Activated T-cell treated with anti-CD3 and anti-CD28 coated beads, Interleukin-2, amount 50 U/mL, for 4 hours (primary cell): ENCODE data around the gene TES. TPM values are rescaled to one million over a fixed set of nuclear protein-coding genes. Genes with fewer than 3 reads are reported as not detected.
"Not testable (repeated sequence)": the region's sequence is repeated elsewhere in the genome, so short reads cannot be mapped to it uniquely, and the experiment has no call there.

ENCODE experiments used
- ATAC-seq, 2 donors: fragments of 200-7000 bp; cut with Tn5 transposase; one replicate each; pipeline ENCODE4 v1.10.0; 2021
- DNase-seq: peaks from one replicate; pipeline ENCODE4 v3.0.0-alpha.2; 2020
- H3K27me3 Mint-ChIP-seq: one replicate; pipeline ENCODE4 v1.8.0; 2021; ENCODE audit warnings: low read depth, mixed read lengths
- H3K36me3 Mint-ChIP-seq: one replicate; pipeline ENCODE4 v1.8.0; 2022; ENCODE audit warnings: mixed read lengths; ENCODE audit not compliant: insufficient read depth
- H3K4me1 Mint-ChIP-seq: one replicate; pipeline ENCODE4 v1.8.0; 2021; ENCODE audit warnings: low read depth, mixed read lengths
- H3K4me3 Mint-ChIP-seq: one replicate; pipeline ENCODE4 v1.8.0; 2021; ENCODE audit warnings: mild to moderate bottlenecking, moderate library complexity, mixed read lengths
- H3K9me3 Mint-ChIP-seq: one replicate; pipeline ENCODE4 v1.8.0; 2021; ENCODE audit warnings: mixed read lengths
- total RNA-seq, 3 donors: library from RNA; stranded (reverse); gene quantifications; one replicate each; pipeline ENCODE4 v1.2.1, GENCODE V29; 2021

Gene TES
- total RNA-seq, 3 donors from 2014 or later, result 38.0 to 57.1 (median 53.4) TPM

DNA sequence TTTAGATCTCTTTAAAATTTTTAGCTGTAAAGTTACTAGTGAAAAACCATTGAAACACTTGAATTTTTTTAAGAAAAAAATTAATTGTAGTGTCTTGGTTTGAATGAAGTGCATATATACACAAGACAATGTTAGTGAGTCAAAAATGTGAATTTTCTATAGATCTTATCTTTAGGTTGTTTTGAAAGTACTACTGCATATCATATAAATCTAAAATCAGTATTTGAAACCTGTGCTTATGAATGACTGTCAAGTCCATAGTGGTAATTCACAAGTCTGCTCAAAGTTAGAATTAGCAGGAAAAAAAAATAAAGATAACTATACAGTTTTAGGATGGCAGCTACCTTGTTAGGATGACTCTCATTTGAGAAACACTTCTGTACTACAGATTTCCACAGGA lies 25.0 kb downstream of the TES start:
- no peaks in the 10 kb centered on the region for H3K9me3 Mint-ChIP-seq
- H3K4me1 Mint-ChIP-seq, result peaks cover 79% of the 10 kb centered on the region
- ATAC-seq (peak in 1 of 2 donors; percentile 47), DNase-seq (no peak)
- H3K36me3 Mint-ChIP-seq, result peaks cover 17% of the 10 kb centered on the region
- no peaks in the 10 kb centered on the region for H3K27me3 Mint-ChIP-seq
- no peak overlapping the region for H3K4me3 Mint-ChIP-seq

- Mint-ChIP-seq H3K27me3 (no peaks in the 10 kb centered on the region), H3K9me3 (no peaks in the 10 kb centered on the region), H3K36me3 (peaks cover 19% of the 10 kb centered on the region), H3K4me1 (peaks cover 73% of the 10 kb centered on the region), H3K4me3 (no peak overlapping the region)
- ATAC-seq (peak; percentile 43 to 57), DNase-seq (peak; percentile 56)
Measured at GRCh38 chr7:116236020-116236630, 25.8 kb downstream of the TES start.

DNA sequence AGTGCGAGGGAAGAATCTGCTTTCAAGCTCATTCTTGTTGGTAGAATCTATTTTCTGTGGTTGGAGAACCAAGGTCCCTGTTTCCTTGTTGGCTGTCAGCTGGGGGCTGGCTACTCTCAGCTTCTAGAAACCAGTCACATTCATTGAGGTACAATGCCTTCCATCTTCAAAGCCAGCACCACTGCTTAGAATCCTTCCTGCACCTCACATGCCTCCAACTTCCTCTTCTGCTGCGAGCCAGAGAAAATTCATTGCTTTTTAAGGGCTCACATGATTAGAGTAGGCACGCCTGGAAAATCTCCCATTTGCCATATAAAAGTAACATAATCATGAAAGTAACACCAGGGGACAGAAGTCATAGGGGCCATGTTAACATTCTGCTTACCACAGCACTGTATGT lies 28.7 kb downstream of the TES start:
- no peak for DNase-seq
- peaks cover 29% of the 10 kb centered on the region for H3K36me3 Mint-ChIP-seq
- peaks cover 65% of the 10 kb centered on the region for H3K4me1 Mint-ChIP-seq
- no peaks in the 10 kb centered on the region for H3K27me3 Mint-ChIP-seq
- no peaks in the 10 kb centered on the region for H3K9me3 Mint-ChIP-seq
- H3K4me3 Mint-ChIP-seq, result no peak overlapping the region
- no peak for ATAC-seq

DNA sequence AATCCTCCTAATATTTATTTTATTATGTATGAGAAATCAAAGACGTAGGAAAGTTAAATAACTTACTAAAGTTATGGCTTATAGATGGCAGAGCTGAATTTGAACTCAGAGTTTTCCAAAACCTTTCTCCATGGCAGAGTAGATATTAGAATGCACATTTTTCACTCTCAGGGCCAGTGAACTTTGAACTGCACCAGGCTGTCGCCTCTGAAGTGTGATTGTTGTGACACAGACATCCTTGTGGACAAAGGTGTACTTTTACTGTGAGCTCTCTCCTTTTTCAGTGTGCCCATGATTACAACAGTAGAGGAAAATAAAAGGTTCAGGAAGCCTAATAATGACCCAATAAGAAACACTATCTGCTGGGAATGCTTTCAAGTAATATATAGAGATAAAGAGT lies 29.1 kb downstream of the TES start:
- no peak for DNase-seq
- no peaks in the 10 kb centered on the region for H3K9me3 Mint-ChIP-seq
- no peaks in the 10 kb centered on the region for H3K27me3 Mint-ChIP-seq
- H3K4me1 Mint-ChIP-seq, result peaks cover 62% of the 10 kb centered on the region
- peaks cover 30% of the 10 kb centered on the region for H3K36me3 Mint-ChIP-seq
- ATAC-seq, result no peak
- H3K4me3 Mint-ChIP-seq, result no peak overlapping the region

DNA sequence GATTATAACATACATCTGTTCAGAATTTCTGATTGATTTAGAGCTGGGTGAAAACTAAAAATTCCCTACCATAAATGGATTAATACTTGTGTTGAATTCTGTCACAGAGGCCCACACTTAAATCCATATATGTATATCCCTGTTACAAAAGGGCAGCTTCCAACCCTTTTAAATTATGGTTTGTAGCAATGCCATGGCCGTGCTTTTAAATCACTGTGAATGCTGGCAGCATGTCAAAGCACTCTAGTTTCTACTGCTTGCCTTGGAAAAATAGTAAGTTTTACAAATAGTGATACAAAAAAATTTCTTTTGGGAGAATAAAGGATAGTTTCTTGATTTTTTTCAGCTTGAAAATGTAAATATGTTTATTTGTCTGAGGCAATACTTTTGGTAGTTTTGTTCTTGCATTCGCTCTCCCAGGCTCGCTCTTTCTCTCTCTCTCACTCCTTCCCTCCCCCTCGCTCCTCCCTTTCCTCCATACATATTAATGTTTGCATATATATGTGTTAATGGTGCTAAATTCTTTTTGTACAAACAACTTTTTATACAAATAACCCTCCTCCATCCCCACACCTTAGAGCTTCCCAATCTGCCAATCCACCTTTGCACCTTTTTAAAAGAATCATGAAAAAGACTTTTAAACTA lies 29.8 kb downstream of the TES start:
- Mint-ChIP-seq H3K4me1 (peaks cover 56% of the 10 kb centered on the region), H3K4me3 (no peak overlapping the region), H3K27me3 (no peaks in the 10 kb centered on the region), H3K9me3 (peaks cover 2% of the 10 kb centered on the region), H3K36me3 (peaks cover 35% of the 10 kb centered on the region)
- ATAC-seq, result no peak
- no peak for DNase-seq

DNA sequence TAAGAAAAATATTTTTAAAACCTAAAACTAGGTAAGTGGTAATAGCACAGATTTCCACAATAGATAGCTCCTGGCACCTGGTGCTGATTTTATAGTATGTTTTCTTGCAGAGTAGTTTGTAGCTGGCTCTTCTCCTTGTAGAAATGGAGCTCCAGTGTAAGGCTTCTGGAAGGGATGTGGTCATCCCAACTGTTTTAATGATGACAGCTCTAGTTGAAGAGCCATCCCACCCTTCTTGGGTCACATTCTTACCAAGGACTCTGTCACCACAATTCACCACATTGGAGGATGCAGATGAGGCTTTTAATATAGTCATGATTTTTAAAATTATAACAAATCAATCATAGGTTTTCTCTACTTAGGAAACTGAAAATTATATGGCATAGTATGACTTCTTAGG lies 31.0 kb downstream of the TES start:
- Mint-ChIP-seq H3K4me1 (peaks cover 57% of the 10 kb centered on the region), H3K27me3 (no peaks in the 10 kb centered on the region), H3K4me3 (no peak overlapping the region), H3K9me3 (peaks cover 6% of the 10 kb centered on the region), H3K36me3 (peaks cover 44% of the 10 kb centered on the region)
- ATAC-seq (no peak), DNase-seq (no peak)

GRCh38 chr7:116242178-116242577 lies 31.8 kb downstream of the TES start:
- DNase-seq (no peak), ATAC-seq (no peak)
- H3K36me3 Mint-ChIP-seq, result peaks cover 46% of the 10 kb centered on the region
- H3K9me3 Mint-ChIP-seq, result peaks cover 6% of the 10 kb centered on the region
- no peak overlapping the region for H3K4me3 Mint-ChIP-seq
- peaks cover 58% of the 10 kb centered on the region for H3K4me1 Mint-ChIP-seq
- H3K27me3 Mint-ChIP-seq, result no peaks in the 10 kb centered on the region

DNA sequence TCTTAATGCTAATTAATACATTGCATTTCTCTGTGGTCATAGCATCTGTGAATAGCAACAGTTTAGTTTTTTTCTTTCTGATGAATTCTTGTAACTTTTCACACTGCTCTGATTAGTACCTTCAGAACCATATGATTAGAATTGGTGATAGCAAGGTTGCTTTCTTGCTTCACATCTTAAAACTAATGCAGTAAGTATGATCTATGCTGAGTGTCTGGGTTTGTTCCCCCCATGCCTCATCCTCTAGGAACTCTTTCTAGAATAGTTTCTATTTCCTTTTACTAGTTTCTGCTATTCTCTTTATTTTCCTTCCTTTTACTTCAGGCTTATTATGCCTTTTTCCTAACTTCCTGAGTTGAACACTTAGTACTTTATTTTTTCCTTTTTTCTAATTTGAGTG lies 32.4 kb downstream of the TES start:
- DNase-seq (no peak), ATAC-seq (no peak)
- H3K36me3 Mint-ChIP-seq, result peaks cover 42% of the 10 kb centered on the region
- H3K4me1 Mint-ChIP-seq, result peaks cover 53% of the 10 kb centered on the region
- no peak overlapping the region for H3K4me3 Mint-ChIP-seq
- H3K27me3 Mint-ChIP-seq, result no peaks in the 10 kb centered on the region
- H3K9me3 Mint-ChIP-seq, result peaks cover 6% of the 10 kb centered on the region

- H3K4me3 Mint-ChIP-seq, ATAC-seq, DNase-seq, H3K27me3 Mint-ChIP-seq, H3K9me3 Mint-ChIP-seq: not testable (repeated sequence)
- peaks cover 49% of the 10 kb centered on the region for H3K36me3 Mint-ChIP-seq
- peaks cover 43% of the 10 kb centered on the region for H3K4me1 Mint-ChIP-seq
Measured at GRCh38 chr7:116244803-116245202, 34.5 kb downstream of the TES start.

DNA sequence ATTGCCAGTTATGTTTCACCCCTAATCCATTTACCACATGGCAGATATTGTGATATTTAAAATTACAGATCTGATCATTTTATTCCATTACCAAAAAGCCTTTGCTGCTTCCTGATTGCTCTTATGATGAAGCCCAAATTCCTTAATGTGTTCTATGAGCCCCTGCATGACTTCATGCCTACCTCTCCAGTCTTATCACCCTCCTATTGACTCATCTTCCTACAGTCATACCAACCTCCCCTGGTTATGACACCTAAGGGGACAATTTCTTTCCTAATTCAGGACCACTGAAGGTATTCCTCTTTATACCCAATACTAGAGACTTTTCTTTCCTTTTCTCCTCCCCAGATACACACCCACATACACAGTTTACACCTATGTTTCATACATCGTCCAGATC lies 36.0 kb downstream of the TES start:
- Mint-ChIP-seq H3K36me3 (peaks cover 54% of the 10 kb centered on the region), H3K4me1 (peaks cover 39% of the 10 kb centered on the region), H3K4me3 (no peak overlapping the region), H3K27me3 (no peaks in the 10 kb centered on the region), H3K9me3 (peaks cover 6% of the 10 kb centered on the region)
- ATAC-seq (peak; percentile 53 to 67), DNase-seq (no peak)

DNA sequence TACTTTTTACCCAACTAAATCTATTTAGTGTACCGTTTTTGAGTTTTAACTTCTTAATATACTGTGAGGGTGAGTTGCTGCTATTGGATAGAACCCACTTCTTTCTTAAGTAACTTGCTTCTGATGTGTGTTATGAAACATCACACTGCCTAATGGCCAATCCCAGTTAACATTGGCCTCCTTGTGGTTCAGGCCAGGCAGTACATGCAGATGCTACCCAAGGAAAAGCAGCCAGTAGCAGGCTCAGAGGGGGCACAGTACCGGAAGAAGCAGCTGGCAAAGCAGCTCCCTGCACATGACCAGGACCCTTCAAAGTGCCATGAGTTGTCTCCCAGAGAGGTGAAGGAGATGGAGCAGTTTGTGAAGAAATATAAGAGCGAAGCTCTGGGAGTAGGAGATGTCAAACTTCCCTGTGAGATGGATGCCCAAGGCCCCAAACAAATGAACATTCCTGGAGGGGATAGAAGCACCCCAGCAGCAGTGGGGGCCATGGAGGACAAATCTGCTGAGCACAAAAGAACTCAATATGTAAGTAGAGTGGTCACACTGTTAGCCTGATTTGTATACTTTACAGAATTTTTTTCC lies 39.7 kb downstream of the TES start:
- H3K27me3 Mint-ChIP-seq, result no peaks in the 10 kb centered on the region
- H3K9me3 Mint-ChIP-seq, result peaks cover 5% of the 10 kb centered on the region
- no peak overlapping the region for H3K4me3 Mint-ChIP-seq
- DNase-seq (no peak), ATAC-seq (peak; percentile 46 to 60)
- peaks cover 30% of the 10 kb centered on the region for H3K4me1 Mint-ChIP-seq
- peaks cover 49% of the 10 kb centered on the region for H3K36me3 Mint-ChIP-seq

- Mint-ChIP-seq H3K36me3 (peaks cover 38% of the 10 kb centered on the region), H3K4me3 (no peak overlapping the region), H3K27me3 (no peaks in the 10 kb centered on the region), H3K4me1 (peaks cover 17% of the 10 kb centered on the region), H3K9me3 (no peaks in the 10 kb centered on the region)
- no peak for ATAC-seq
- no peak for DNase-seq
Measured at GRCh38 chr7:116251675-116252074, 41.3 kb downstream of the TES start.

DNA sequence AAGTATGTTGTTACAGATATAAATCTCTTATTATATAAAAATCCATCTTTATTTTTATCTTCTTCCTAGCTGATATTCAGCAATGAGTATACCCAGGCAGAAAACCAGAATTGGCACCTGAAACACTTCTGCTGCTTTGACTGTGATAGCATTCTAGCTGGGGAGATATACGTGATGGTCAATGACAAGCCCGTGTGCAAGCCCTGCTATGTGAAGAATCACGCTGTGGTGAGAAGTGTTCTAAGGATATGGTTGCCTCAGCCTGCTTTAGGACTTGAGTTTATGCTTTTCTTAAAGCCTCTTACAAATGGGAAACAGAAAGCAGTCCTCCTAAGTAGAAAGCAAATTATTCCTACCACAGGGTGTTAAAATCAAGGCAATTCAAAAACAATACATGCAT lies 41.9 kb downstream of the TES start:
- Mint-ChIP-seq H3K27me3 (no peaks in the 10 kb centered on the region), H3K9me3 (no peaks in the 10 kb centered on the region), H3K4me1 (peaks cover 14% of the 10 kb centered on the region), H3K36me3 (peaks cover 35% of the 10 kb centered on the region), H3K4me3 (no peak overlapping the region)
- ATAC-seq (no peak), DNase-seq (no peak)

DNA sequence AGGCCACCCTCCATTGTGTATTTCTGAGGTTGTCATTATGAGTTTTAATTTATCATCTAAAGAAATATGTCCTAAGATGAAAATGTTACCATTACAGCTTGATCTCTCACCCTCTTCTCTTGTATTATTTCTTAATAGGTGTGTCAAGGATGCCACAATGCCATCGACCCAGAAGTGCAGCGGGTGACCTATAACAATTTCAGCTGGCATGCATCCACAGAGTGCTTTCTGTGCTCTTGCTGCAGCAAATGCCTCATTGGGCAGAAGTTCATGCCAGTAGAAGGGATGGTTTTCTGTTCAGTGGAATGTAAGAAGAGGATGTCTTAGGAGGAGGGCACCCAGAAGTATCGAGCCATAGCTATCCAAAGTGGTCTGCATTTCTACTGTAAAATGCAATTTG lies 46.8 kb downstream of the TES start:
- Mint-ChIP-seq H3K4me1 (peaks cover 16% of the 10 kb centered on the region), H3K36me3 (peaks cover 14% of the 10 kb centered on the region), H3K27me3 (no peaks in the 10 kb centered on the region), H3K4me3 (no peak overlapping the region), H3K9me3 (no peaks in the 10 kb centered on the region)
- ATAC-seq (no peak), DNase-seq (no peak)

GRCh38 chr7:116258734-116259133 lies 48.4 kb downstream of the TES start:
- H3K27me3 Mint-ChIP-seq, result no peaks in the 10 kb centered on the region
- no peaks in the 10 kb centered on the region for H3K9me3 Mint-ChIP-seq
- peak in 1 of 2 donors; percentile 48 for ATAC-seq

More at GRCh38 chr7:116258734-116259133, 48.4 kb downstream of the TES start:
- H3K36me3 Mint-ChIP-seq, result peaks cover 5% of the 10 kb centered on the region
- H3K4me1 Mint-ChIP-seq, result peaks cover 12% of the 10 kb centered on the region
- no peak overlapping the region for H3K4me3 Mint-ChIP-seq
- DNase-seq, result no peak
